IPS-18c (cell line): ENCODE data around the gene LIMS2.

ENCODE experiments used
- H3K4me3 ChIP-seq: 2 replicates; pipeline ENCODE4 v1.7.0; 2013; ENCODE audit warnings: low read depth, mild to moderate bottlenecking, low read length, moderate library complexity; ENCODE audit not compliant: insufficient read depth
- H3K9me3 ChIP-seq: one replicate; pipeline ENCODE4 v1.6.1; 2013; ENCODE audit warnings: mild to moderate bottlenecking, low read length, moderate library complexity; ENCODE audit not compliant: control insufficient read depth, insufficient read depth

Gene LIMS2

DNA sequence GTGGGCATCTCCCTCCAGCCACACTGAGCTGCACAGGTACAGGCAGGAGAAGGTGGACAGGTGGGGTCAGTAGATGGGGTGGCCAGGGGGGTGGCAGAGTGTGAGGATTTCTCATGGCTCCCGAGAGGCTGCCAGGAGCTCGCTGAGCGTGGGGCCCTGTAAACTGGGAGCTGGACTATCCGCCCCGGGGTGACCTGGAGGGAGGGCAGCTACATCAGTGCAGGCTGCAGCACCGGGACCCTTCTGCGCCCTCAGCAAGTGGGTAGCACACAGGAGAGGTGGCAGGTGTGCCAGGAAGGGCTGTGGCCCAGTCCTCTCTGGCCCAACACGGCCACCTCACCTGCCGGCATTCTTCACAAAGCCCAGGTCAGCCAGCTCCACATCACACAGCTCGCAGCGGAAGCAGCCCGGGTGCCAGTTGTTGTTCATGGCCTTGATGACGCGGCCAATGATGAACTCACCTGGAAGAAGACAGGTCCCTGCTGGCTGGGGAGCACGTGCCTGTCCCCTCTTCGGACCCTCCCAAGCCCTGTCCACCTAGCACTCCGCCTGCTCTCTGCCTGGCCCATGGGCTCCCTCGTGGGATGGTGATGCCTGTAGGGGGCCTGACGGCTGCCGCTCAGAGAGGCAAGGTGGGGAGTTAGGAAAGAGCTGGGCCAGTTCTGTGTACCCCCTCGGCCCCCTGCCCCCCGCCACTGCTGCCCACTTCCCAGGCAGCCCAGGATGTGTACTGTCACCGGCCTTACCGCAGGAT lies 21.1 kb downstream of the LIMS2 start:
- Histone ChIP-seq H3K4me3 (no peak overlapping the region), H3K9me3 (no peaks in the 10 kb centered on the region)

DNA sequence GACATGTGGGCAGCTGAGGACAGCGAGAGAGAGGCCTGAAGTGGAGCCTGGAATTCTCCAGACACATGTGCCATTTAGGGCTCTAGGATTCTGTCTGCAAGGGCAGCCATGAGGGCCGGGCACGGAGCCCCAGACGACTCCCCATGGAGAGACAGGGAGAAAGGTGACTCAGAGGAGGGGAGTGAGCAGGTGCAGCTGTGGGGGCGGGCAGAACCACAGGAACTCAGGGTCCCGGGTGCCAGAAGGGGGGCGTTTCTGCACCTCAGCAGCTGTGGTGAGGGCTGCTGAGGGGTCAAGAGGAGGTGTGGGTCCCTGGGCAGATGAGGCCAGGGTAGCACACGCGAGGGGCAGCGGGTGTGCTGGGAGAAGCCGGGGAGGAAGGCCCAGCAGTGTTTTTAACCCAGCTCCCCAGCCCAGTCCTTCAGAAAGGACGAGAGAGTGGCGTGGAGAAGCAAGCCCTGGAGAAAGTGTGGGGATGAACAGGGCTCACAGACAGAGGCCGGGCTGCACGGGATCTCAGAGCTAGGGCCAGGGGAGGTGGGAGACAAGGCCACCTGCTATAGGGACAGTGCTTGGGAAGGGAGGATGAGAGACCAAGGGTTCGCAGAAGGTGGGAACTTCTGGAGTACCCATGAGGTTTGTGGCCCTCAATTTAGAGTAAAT lies 21.8 kb downstream of the LIMS2 start:
- Histone ChIP-seq H3K4me3 (no peak overlapping the region), H3K9me3 (no peaks in the 10 kb centered on the region)

DNA sequence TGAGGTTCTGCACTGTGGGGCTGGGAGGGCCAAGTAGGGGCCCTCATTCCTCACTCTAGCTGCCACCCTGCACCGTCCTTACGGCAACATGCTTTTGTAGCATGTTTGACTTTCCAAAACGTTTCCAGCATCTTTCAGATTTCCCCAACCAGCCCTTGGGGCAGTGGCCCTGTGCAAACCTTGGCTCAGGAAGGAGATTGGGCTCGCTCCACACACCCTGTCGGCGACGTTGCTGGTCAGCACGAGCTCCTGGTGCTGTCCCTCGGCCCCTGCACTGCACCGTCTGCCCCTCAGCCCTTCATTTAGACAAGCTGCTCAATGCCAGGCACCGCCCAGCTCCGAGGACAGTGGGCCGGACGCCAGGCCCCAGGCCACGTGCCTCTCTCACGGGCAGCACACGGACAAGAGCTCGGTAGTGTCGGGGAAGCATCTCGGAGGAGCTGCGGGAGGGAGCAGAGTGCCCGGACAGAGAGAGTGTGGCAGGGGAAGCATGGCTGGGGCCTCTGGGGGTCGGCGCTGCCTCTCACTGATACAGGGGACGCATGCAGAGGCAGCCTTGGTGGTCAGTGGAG lies 22.5 kb downstream of the LIMS2 start:
- Histone ChIP-seq H3K9me3 (no peaks in the 10 kb centered on the region), H3K4me3 (no peak overlapping the region)

DNA sequence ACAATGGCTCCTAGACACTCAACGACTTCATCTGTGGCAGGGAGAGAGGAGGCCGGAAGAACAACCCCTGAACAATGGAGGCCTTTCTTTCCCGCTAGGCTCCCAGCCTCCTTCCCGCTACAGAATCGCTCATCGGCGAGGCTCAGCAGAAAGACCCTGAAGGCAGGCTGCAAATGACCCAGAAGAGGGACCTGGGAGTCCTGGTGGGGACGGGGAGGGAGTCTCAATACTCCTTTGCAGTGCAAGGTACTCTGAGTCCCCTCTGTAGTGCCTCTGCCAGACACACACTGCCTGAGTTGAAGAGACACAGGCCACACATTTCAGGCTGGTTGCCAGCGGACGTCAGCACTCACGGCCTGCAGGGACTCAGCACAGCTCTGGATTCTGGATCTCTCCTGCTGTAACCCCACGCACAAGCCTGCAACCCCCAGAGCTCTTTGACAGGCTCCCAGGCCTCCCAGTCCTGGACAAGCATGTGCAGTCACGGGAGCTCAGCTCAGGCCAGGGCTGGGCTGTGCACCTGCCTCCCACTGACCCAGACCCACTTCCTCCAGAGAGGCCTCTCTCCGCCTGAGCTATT lies 23.3 kb downstream of the LIMS2 start:
- no peak overlapping the region for H3K4me3 ChIP-seq
- H3K9me3 ChIP-seq = no peaks in the 10 kb centered on the region

DNA sequence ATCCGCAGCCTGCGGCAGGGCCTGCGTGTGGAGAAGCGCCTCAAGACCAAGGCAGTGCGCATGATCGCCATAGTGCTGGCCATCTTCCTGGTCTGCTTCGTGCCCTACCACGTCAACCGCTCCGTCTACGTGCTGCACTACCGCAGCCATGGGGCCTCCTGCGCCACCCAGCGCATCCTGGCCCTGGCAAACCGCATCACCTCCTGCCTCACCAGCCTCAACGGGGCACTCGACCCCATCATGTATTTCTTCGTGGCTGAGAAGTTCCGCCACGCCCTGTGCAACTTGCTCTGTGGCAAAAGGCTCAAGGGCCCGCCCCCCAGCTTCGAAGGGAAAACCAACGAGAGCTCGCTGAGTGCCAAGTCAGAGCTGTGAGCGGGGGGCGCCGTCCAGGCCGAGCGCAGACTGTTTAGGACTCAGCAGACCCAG lies 23.9 kb downstream of the LIMS2 start:
- no peaks in the 10 kb centered on the region for H3K9me3 ChIP-seq
- H3K4me3 ChIP-seq = no peak overlapping the region

DNA sequence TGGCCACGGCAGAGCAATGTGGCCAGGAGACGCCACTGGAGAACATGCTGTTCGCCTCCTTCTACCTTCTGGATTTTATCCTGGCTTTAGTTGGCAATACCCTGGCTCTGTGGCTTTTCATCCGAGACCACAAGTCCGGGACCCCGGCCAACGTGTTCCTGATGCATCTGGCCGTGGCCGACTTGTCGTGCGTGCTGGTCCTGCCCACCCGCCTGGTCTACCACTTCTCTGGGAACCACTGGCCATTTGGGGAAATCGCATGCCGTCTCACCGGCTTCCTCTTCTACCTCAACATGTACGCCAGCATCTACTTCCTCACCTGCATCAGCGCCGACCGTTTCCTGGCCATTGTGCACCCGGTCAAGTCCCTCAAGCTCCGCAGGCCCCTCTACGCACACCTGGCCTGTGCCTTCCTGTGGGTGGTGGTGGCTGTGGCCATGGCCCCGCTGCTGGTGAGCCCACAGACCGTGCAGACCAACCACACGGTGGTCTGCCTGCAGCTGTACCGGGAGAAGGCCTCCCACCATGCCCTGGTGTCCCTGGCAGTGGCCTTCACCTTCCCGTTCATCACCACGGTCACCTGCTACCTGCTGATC lies 24.4 kb downstream of the LIMS2 start:
- no peaks in the 10 kb centered on the region for H3K9me3 ChIP-seq
- no peak overlapping the region for H3K4me3 ChIP-seq

DNA sequence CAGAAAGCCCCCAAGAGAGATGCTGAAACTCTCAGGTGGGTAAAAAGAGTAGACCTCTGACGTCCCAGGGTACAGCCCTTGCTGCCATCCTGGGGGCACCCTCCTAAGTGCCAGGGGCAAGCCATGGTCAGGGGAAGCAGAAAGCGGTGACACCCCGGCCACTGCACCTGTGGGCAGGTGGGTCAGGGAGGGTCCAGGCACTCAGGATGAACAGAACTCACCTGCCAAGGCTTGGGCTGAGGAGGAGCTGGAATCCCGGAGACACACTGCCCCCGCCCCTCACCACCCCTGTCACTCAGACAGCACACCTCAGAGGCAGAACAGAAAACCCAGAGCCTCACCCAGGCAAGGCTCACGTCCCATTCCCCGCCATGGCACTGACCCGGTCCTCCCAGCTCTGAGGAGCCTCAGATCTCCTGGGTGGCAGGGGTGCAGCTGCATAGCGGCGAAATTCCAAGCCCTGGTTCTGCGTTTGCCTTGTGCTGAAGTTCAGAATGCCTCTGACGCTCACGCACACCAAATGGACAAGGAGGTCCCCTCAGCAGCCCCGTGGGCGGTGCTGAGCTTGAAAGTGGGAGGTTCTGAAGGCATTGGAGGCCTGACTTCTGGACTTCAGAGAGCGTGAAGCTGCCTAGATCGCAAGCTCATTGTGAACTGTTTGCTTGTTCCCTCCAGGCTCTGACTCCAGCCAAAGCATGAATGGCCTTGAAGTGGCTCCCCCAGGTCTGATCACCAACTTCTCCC lies 25.1 kb downstream of the LIMS2 start:
- Histone ChIP-seq H3K9me3 (no peaks in the 10 kb centered on the region), H3K4me3 (no peak overlapping the region)

DNA sequence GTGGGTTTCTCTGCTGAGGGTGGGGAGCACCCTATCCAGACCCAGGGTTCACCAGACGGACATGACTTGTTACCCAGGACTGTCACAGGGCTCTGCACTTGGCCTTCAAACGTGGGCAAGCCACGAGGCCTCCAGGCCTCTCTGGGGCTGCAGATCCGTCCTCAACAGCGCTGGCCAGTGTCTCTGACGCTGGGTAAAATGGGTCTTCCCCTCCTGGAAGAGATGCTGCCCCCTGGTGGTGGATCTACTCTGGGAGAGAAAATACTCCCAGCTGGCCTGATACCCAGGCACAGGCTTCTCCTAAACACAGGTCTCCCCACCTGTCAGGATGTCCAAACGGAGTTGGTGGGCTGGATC lies 25.7 kb downstream of the LIMS2 start:
- no peaks in the 10 kb centered on the region for H3K9me3 ChIP-seq
- no peak overlapping the region for H3K4me3 ChIP-seq

DNA sequence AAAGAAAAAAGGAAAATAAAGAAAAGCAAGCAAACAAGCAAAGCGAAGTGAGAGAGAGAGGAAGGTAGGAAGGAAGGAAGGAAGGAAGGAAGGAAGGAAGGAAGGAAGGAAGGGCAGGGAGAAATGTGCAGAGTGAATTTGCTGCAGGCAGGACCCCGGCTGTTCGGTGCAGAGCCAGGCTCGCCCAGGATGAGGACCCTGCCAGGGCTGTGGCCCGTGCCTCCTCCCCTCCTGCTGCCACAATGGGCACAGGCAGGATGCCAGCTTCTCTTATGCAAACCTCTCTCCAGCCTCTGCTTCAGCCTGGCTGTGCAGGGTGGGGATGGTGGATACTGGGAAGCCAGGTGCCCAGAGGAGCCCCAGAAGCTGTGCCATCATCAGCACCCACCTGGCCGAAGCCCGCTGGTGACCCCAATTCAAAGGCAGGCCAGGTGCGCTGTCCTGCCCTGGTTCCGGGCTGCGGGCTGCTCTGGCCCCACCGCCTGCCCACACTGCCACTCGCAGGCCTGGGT lies 26.2 kb downstream of the LIMS2 start:
- Histone ChIP-seq H3K9me3 (no peaks in the 10 kb centered on the region), H3K4me3 (no peak overlapping the region)

DNA sequence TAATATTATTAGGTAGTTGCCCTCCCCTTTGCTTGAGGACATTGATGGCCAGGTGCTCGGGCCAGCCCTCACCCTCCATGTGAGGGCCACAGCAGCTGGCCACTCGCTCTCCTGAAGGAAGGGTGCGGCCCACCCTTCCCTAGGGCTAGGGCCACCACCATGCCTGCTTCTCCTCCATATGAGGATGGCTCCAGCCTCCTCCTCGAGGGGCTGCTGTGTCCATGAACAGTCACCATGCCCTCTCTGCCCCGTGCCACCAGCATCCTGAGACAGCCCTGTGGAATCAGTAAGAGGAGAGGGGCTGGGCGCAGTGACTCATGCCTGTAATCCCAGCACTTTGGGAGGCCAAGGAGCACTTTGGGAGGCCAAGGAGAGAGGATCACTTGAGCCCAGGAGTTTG lies 27.0 kb downstream of the LIMS2 start:
- no peaks in the 10 kb centered on the region for H3K9me3 ChIP-seq
- H3K4me3 ChIP-seq = no peak overlapping the region

DNA sequence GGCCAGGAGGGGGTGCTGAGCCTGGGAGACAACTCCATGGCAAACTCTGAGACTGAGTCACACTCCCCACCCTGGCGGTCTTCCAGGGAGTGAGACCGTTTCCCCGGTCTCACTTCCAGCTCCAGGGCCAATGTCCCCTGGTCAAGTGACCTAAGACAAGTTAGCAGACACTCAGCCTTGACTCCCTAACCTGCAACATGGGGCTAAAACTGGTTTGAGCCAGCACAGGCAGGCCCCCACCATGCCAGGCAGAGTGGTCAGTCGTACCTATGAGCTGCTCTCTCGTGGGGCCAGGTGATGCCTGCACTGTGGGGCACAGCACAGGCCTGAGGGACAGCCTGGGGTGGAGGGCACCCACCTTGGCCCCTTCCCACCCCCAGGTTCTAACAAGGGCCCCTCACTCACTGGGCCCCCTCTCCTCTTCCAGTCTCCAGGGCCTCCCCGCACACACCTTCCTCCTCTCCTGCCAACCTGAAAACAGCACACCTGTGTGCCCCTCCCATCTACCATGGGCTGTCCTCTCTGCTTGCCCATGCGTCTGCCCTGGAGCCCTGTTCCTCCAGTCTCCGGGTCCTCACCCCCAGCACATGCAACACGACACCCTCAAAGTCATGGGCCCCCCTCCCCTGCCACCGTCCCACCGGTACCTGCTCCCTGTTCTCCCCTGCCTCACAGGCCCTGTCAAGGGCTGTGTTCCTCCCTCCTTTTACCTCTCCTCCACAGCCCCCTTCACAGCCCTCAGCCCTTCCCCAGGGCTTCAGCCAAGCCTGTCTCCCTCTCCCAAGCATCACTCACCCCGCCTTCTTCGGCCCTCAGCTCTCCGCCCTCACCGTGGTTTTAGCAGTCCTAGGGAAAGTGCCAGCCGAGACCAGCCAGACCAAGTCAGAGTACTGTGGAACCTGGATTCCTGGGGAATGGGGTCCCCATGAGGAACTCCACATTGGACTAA lies 27.8 kb downstream of the LIMS2 start:
- Histone ChIP-seq H3K4me3 (no peak overlapping the region), H3K9me3 (no peaks in the 10 kb centered on the region)

DNA sequence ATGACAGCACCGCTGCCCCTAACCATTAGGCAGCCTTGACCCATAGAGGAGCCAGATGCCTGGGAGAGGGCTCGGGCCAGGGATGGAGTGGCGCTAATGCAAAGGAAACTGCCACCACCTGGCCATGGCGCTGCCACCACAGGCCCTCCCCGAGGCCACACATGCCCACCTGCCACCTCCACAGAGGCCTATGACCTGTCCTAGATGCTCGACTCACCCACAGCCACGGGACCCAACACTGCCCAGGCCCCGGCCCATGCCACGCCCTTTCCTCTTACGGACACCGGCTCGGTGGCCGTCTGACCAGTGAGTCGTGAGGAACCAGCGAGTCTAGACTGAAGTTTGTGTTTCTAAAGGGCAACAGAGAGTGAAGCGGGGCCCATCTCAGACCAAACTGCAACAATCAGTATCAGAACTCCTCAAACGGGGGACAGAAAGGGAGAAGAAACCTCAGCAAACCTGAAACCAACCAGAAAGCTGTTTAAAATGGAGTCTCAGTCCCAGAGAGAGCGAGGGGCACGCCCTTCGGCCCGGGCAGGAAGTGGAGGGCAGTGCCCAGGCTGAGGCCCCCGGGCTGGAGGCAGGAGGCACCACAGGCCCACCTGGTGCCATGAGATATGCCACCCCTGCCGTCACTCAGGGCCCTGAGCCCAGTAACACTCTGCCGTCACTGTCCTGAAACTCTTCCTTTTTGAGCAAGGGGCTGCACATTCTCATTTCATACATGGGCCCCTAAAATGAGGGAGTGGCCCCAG lies 28.7 kb downstream of the LIMS2 start:
- Histone ChIP-seq H3K9me3 (no peaks in the 10 kb centered on the region), H3K4me3 (no peak overlapping the region)

DNA sequence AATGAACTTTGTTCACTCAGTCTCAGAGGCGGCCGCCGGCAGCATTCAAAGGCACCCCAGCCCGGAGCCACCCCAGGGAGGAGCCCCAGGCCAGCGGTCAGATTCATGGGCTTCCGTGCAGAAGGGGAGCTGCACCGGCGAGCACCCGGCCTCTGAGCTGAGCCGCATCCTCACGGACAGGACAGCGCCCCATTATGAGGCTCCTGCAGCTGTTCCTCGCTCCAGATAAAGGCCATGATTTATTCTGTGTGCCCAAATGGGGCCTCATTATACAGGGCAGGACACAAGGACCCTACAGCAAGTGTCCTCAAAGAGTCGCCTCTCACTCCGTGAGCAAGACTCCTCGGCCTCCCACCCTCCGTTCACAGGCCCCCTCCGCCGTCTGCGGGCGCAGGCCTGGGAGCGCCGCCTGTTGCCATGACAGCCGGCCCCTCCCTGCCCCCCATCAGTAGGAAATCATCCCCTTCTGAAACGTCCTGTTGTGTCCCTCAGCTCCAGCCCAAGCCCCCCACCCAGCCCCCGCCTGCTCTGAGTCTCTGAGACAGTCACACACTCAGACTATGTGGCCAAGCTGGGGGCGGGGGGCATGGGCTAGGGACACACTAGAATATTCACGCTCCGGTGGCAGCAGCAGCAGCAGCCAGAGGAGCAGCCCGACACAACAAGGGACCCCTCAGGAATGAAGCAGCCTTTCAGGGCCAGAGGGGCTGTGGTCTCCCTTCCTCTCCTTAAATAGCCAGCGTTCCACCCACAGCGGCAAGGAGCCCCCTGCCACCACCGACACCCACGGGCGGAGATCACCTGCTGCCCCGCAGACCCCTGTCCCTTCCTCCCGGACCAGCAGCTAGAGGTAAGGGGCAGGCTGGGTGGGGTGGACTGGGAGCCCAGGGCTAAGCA lies 29.7 kb downstream of the LIMS2 start, which contains the start of gene GPR17:
Gene GPR17, plus strand, starts transcription at position 759 of the 897 bp plus-strand sequence. CDS start 4,583 bp downstream, outside the sequence.
- Histone ChIP-seq H3K4me3 (no peak within 1 kb of the TSS), H3K9me3 (no peaks in the 10 kb centered on the region)

DNA sequence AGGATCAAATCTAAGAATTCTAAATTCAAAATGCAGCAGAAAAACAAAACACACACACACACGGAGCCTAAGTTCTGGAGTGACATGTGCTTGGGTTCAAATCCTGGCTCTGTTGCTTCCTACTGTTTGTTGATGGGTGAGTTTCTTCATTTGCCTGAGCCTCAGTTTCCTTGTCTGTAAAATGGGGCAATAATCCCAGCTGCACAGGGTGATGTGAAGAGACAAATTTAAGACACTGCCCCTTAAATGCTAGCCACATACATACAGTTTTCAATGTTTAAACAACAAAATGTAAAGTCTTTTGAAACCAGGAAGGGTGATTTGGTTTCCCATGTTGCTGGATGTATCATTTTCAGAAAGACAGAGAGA lies 30.3 kb downstream of the LIMS2 start:
- Histone ChIP-seq H3K4me3 (no peak overlapping the region), H3K9me3 (no peaks in the 10 kb centered on the region)
